Osteocyte (in vitro differentiated cells): ENCODE measurements around the gene HECTD3. TPM values are rescaled to one million over a fixed set of nuclear protein-coding genes. Genes with fewer than 3 reads are reported as not detected.

Experiments used
- DNase-seq: peaks from one replicate; pipeline ENCODE4 v3.0.0; 2021; ENCODE audit warnings: mixed read lengths; ENCODE audit not compliant: unreplicated experiment; ENCODE audit errors: extremely low spot score
- H3K27ac Mint-ChIP-seq: one replicate; pipeline ENCODE4 v1.8.0; 2021; ENCODE audit warnings: mild to moderate bottlenecking, mixed read lengths; ENCODE audit not compliant: unreplicated experiment
- H3K27me3 Mint-ChIP-seq: one replicate; pipeline ENCODE4 v1.8.0; 2021; ENCODE audit warnings: mixed read lengths; ENCODE audit not compliant: unreplicated experiment
- H3K36me3 Mint-ChIP-seq: one replicate; pipeline ENCODE4 v1.8.0; 2021; ENCODE audit warnings: mixed read lengths; ENCODE audit not compliant: unreplicated experiment
- H3K4me1 Mint-ChIP-seq: one replicate; pipeline ENCODE4 v1.8.0; 2021; ENCODE audit warnings: mixed read lengths; ENCODE audit not compliant: unreplicated experiment
- H3K4me3 Mint-ChIP-seq: one replicate; pipeline ENCODE4 v1.8.0; 2021; ENCODE audit warnings: mild to moderate bottlenecking, moderate library complexity, mixed read lengths; ENCODE audit not compliant: unreplicated experiment
- H3K9me3 Mint-ChIP-seq: one replicate; pipeline ENCODE4 v1.8.0; 2021; ENCODE audit warnings: mixed read lengths; ENCODE audit not compliant: unreplicated experiment
- CTCF ChIP-seq: fragments of 200-600 bp; sonication (generic); IDR thresholded peaks from 2 replicates; pipeline ENCODE4 v1.5.0; 2021; ENCODE audit warnings: antibody characterized with exemption, mild to moderate bottlenecking, moderate library complexity
- total RNA-seq: library from RNA; stranded (reverse); gene quantifications from 2 replicates; pipeline ENCODE4 v1.2.1, GENCODE V29; 2021

The HECTD3 gene
- total RNA-seq, 1 donor from 2014 or later: 49.4 TPM

DNA sequence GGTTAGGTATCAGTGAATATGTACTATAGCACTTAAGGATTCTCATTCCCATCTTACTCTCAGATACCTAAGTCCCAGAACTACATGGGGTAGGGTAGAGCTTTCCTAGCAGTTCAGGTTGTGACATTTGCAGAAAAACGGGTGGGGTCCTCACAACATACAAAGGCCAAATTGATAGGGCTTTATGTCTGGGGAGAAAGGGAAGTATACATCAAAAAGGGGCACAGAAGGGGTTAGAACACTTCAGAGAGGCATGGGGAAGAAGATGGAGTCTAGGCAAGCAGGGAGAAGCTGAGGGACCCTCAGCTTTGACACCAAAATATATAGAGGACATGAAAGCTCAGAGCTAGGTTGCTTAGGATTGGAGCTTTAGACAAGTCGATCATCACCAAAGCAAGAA lies 4.6 kb upstream of the HECTD3 start:
- Mint-ChIP-seq H3K9me3 (no peaks in the 10 kb centered on the region), H3K4me1 (peaks cover 30% of the 10 kb centered on the region), H3K36me3 (peaks cover 9% of the 10 kb centered on the region), H3K27me3 (no peaks in the 10 kb centered on the region), H3K4me3 (no peak overlapping the region), H3K27ac (no peak overlapping the region)
- peak; percentile 2 for DNase-seq
- no peak for TF ChIP-seq CTCF

GRCh38 chr1:45014321-45015028 lies 3.4 kb upstream of the HECTD3 start:
- Mint-ChIP-seq H3K27ac (peak overlapping the region; percentile 71), H3K4me3 (peak overlapping the region; percentile 60), H3K27me3 (no peaks in the 10 kb centered on the region), H3K36me3 (peaks cover 9% of the 10 kb centered on the region), H3K9me3 (no peaks in the 10 kb centered on the region), H3K4me1 (peaks cover 38% of the 10 kb centered on the region)
- peak; percentile 93 for DNase-seq
- peak; percentile 91 for TF ChIP-seq CTCF

DNA sequence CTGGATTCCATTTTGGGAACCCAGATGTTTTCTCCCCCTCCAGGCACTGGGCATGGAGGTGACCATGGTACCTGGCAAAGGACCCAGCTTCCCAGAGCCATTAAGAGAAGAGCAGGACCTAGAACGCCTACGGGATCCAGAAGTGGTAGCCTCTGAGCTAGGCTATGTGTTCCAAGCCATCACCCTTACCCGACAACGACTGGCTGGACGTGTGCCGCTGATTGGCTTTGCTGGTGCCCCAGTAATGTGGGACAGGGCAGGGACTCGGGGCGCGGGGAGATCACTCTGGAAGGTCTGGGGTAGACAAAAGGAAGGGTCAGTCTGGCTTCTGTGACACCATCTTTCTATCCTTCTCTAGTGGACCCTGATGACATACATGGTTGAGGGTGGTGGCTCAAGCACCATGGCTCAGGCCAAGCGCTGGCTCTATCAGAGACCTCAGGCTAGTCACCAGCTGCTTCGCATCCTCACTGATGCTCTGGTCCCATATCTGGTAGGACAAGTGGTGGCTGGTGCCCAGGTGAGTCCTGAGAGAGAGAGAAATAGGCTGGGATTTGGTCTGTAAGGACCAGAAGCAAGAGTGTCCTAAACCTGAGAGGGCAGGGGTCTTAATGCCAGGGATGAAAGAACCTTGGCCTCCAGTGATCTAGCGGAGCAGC lies 2.6 kb upstream of the HECTD3 start:
- H3K9me3 Mint-ChIP-seq: no peaks in the 10 kb centered on the region
- peak; percentile 53 for DNase-seq
- peaks cover 38% of the 10 kb centered on the region for H3K4me1 Mint-ChIP-seq
- H3K27me3 Mint-ChIP-seq: no peaks in the 10 kb centered on the region
- peak overlapping the region; percentile 88 for H3K4me3 Mint-ChIP-seq
- H3K36me3 Mint-ChIP-seq: peaks cover 13% of the 10 kb centered on the region
- no peak for TF ChIP-seq CTCF
- H3K27ac Mint-ChIP-seq: peak overlapping the region; percentile 71

GRCh38 chr1:45012639-45013278 lies 1.6 kb upstream of the HECTD3 start:
- H3K27me3 Mint-ChIP-seq: no peaks in the 10 kb centered on the region
- H3K4me1 Mint-ChIP-seq: peaks cover 38% of the 10 kb centered on the region
- H3K27ac Mint-ChIP-seq: peak overlapping the region; percentile 96
- peak; percentile 86 for DNase-seq
- peaks cover 16% of the 10 kb centered on the region for H3K36me3 Mint-ChIP-seq
- no peak for TF ChIP-seq CTCF
- no peaks in the 10 kb centered on the region for H3K9me3 Mint-ChIP-seq
- peak overlapping the region; percentile 88 for H3K4me3 Mint-ChIP-seq
